Measurements from ENCODE around the gene ELFN2.

GRCh38 chr22:37346505-37346895 is 80.8 kb downstream of the ELFN2 start:
- no peak for TF ChIP-seq EZH2 (IDR thresholded peaks at IDR 0.05; ENCODE audit: insufficient read depth, poor library complexity, severe bottlenecking)
- no peak for TF ChIP-seq EZH2phosphoT487 (IDR thresholded peaks at IDR 0.05; ENCODE audit: insufficient read depth, low read depth)

Data from GM23248 (cell line).